ENCODE data around the gene DMBX1. TPM values are rescaled to one million over a fixed set of nuclear protein-coding genes. Genes with fewer than 3 reads are reported as not detected.

DMBX1 gene
- polyA plus RNA-seq, 4 donors: 0.12 TPM; not detected in 3

- DNase-seq (ENCODE audit: low read depth in 4 of 4, low spot score in 3 of 4): no peak
Observed at GRCh38 chr1:46458846-46459245, 30.8 kb upstream of the DMBX1 start.

- DNase-seq (ENCODE audit: low read depth in 4 of 4, low spot score in 3 of 4): no peak
Observed at GRCh38 chr1:46459315-46459714, 30.3 kb upstream of the DMBX1 start.

- no peak for DNase-seq (ENCODE audit: low read depth in 4 of 4, low spot score in 3 of 4)
Observed at GRCh38 chr1:46461017-46461808, 28.4 kb upstream of the DMBX1 start.

GRCh38 chr1:46461809-46462448 is 27.7 kb upstream of the DMBX1 start:
- no peak for DNase-seq (ENCODE audit: low read depth in 4 of 4, low spot score in 3 of 4)

GRCh38 chr1:46464013-46464548 is 25.6 kb upstream of the DMBX1 start:
- DNase-seq (ENCODE audit: low read depth in 4 of 4, low spot score in 3 of 4): no peak

- DNase-seq (ENCODE audit: low read depth in 4 of 4, low spot score in 3 of 4): no peak
Observed at GRCh38 chr1:46464915-46465314, 24.7 kb upstream of the DMBX1 start.

- no peak for DNase-seq (ENCODE audit: low read depth in 4 of 4, low spot score in 3 of 4)
Observed at GRCh38 chr1:46465981-46466476, 23.6 kb upstream of the DMBX1 start.

- DNase-seq (ENCODE audit: low read depth in 4 of 4, low spot score in 3 of 4): no peak
Observed at GRCh38 chr1:46466477-46467182, 23.0 kb upstream of the DMBX1 start.

GRCh38 chr1:46467183-46467504 is 22.5 kb upstream of the DMBX1 start:
- no peak for DNase-seq (ENCODE audit: low read depth in 4 of 4, low spot score in 3 of 4)

GRCh38 chr1:46469881-46470280 is 19.8 kb upstream of the DMBX1 start:
- DNase-seq (ENCODE audit: low read depth in 4 of 4, low spot score in 3 of 4): no peak

- DNase-seq (ENCODE audit: low read depth in 4 of 4, low spot score in 3 of 4): no peak
Observed at GRCh38 chr1:46471848-46472492, 17.7 kb upstream of the DMBX1 start.

- no peak for DNase-seq (ENCODE audit: low read depth in 4 of 4, low spot score in 3 of 4)
Observed at GRCh38 chr1:46472498-46473181, 17.0 kb upstream of the DMBX1 start.

- DNase-seq (ENCODE audit: low read depth in 4 of 4, low spot score in 3 of 4): no peak
Observed at GRCh38 chr1:46473991-46474390, 15.6 kb upstream of the DMBX1 start.

GRCh38 chr1:46474570-46474969 is 15.1 kb upstream of the DMBX1 start:
- no peak for DNase-seq (ENCODE audit: low read depth in 4 of 4, low spot score in 3 of 4)

- DNase-seq (ENCODE audit: low read depth in 4 of 4, low spot score in 3 of 4): no peak
Observed at GRCh38 chr1:46476673-46477072, 13.0 kb upstream of the DMBX1 start.

- DNase-seq (ENCODE audit: low read depth in 4 of 4, low spot score in 3 of 4): no peak
Observed at GRCh38 chr1:46477153-46477929, 12.3 kb upstream of the DMBX1 start.

- DNase-seq (ENCODE audit: low read depth in 4 of 4, low spot score in 3 of 4): no peak
Observed at GRCh38 chr1:46478721-46479485, 10.7 kb upstream of the DMBX1 start.

- no peak for DNase-seq (ENCODE audit: low read depth in 4 of 4, low spot score in 3 of 4)
Observed at GRCh38 chr1:46479744-46480350, 9.8 kb upstream of the DMBX1 start.

All from left renal pelvis (tissue), 4 donors.